Stimulated activated CD4-positive, alpha-beta T cell treated with anti-CD3 and anti-CD28 coated beads, TNF-alpha, amount 100 ng/mL, for 48 hours (primary cell): ENCODE measurements around the gene ENDOD1.
"Not testable (repeated sequence)": the region's sequence is repeated elsewhere in the genome, so short reads cannot be mapped to it uniquely, and the experiment has no call there.

Experiments
- DNase-seq, 3 donors: peaks; one replicate each; pipeline ENCODE4 v3.0.0-alpha.2; 2020; ENCODE audit warnings: low read depth in 3 of 3

Gene ENDOD1, protein sequence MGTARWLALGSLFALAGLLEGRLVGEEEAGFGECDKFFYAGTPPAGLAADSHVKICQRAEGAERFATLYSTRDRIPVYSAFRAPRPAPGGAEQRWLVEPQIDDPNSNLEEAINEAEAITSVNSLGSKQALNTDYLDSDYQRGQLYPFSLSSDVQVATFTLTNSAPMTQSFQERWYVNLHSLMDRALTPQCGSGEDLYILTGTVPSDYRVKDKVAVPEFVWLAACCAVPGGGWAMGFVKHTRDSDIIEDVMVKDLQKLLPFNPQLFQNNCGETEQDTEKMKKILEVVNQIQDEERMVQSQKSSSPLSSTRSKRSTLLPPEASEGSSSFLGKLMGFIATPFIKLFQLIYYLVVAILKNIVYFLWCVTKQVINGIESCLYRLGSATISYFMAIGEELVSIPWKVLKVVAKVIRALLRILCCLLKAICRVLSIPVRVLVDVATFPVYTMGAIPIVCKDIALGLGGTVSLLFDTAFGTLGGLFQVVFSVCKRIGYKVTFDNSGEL

DNA sequence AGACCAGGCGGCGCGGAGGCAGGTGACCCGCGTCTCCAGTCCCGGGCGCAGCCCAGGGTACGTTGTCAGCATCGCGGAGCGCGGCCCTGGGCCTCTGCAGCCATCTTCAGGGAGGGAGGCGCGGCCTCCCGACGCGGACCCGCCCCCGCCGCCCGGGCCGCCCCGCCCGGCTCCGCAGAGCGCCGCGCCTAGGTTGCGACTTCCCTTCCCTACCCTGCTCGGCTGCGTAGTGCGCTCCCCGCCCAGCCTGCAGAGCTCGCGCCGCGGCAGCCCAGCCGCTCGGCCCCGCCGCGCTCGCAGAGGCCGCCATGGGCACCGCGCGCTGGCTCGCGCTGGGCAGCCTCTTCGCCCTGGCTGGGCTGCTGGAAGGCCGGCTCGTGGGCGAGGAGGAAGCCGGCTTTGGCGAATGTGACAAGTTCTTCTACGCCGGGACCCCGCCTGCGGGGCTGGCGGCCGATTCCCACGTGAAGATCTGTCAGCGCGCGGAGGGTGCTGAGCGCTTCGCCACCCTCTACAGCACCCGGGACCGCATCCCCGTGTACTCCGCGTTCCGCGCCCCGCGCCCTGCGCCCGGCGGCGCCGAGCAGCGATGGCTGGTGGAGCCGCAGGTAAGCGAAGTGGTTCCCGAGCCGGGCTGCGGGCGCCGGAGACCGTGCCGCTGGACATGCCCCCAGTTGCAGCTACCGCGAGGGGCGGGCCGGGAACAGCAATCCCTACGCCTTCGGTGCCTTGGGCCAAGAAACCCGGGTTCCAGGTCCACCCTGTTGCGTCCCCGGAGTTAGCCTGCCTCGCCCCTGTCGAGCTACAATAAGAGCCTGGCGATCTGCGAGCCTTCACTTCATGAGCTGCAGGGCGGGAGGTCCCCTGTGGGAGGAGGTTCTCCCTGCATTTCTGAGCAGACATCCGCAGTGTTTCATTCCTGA lies at the start of gene ENDOD1:
Gene ENDOD1 (plus strand): TSS at position 227 of the 923 bp plus-strand sequence. CDS start 82 bp downstream, at position 309.
- DNase-seq: peak; percentile 61 to 74 (median 69)

- no peak for DNase-seq
Measured at GRCh38 chr11:95042239-95042638, 47.4 kb upstream of the ENDOD1 start.

- DNase-seq: no peak
Measured at GRCh38 chr11:95042906-95043305, 46.7 kb upstream of the ENDOD1 start.

DNA sequence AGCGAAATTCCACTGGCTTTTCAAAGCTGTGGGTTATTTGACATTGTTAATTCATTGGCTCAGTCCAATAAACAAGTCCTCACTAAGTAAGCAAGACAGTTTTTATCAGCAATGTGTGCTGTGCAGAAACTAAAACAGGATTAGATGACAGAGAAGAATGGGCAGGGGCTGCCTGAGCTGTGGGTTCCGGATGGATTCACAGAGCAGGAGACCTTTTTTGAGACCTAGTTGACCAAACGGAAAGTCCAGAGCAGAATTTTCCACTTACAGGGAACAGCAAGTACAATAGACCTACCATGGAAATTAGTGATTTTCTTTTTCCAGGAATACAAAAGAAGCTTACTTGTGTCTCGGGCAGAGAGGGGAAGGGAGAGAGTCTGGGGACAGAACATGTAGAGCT lies 45.6 kb upstream of the ENDOD1 start:
- DNase-seq: no peak

DNA sequence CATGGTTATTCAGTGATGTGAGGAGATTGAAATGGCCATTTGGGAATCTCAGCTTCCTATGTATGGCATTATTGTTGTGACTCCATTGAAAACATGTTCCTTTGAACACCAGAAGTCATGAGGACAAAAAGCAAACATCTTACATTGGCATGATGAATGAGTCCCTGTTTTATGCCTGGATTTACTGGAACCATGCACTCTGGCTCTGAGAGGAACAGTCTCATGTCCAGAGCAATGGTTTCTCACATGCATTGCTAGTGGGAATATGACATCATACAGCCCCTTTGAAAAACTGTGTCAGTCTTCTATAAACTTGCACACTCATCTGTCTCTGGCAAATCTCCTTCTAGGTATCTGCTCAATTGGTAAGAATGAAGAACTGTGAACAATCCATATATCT lies 43.8 kb upstream of the ENDOD1 start:
- no peak for DNase-seq

- DNase-seq: not testable (repeated sequence)
Measured at GRCh38 chr11:95049122-95049521, 40.5 kb upstream of the ENDOD1 start, which contains the start of gene KDM4F. KDM4F (plus strand) TSS chr11:95049422.

GRCh38 chr11:95050595-95051202 lies 38.9 kb upstream of the ENDOD1 start:
- DNase-seq: no peak

GRCh38 chr11:95054356-95054755 lies 35.3 kb upstream of the ENDOD1 start:
- DNase-seq: no peak

DNA sequence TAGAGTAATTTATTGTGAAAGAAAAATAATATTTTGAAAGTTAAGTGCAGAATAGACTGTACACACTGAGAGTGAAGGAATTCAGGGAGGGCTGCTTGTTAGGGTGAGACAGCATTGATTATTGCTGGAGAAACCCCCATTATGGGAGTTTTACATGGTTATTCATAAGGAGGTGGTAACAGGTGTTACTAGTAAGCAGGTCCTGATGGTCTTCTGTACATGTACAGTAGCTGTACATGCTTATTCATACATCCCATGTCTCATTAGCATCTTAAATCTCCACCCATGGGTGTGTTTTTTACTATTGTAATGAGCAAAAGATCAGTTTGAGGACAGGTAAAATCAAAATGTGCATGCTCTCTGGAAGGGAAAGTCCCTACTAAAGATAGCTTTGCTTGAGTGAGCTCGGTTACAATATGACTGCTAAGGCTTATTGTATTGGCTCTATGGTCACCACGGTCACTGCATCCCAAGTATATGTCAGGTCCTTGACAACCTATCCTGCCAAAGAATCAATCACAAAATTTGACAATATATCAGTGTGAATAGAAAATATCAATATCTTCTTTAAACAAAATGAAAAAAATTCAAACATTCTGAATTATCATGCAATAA lies 34.3 kb upstream of the ENDOD1 start:
- DNase-seq: no peak

DNA sequence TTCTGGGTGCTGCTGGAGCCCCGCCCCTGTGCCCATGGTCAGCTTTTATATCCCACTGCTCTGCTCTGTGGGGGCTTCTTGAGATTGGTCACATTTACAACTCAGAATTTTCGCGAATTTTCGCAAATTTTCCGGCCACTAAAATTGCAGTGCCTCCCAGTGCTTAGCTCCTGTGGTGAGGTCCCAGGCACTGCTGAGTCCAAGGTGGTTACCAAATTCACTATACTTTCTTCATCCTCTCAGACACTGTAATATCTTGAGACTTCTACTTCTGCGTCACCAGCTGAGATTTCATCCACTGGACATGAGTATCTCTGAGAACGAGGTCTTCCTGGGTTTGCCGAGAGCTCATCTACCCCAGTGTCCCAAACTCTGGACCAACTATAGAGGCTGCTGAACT lies 31.7 kb upstream of the ENDOD1 start:
- DNase-seq: no peak

- no peak for DNase-seq
Measured at GRCh38 chr11:95058621-95059020, 31.0 kb upstream of the ENDOD1 start.

DNA sequence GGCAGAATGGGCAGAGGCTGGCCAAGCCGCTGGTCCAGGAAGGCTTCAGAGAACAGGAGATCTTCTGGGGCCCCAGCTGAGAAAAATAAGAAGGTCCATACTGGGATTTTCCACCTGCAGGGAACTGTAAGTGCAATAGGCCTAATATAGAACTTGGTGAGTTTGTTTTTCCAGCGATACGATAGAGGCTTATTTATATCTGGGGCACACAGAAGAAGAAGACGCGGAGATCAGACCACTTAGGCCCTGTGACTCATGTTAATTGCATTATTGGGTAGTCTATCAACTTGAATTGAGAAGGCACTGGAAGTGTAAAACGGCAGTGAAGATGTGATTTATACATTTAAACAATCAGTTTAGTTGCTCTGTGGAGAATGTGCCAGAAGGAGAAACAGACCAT lies 30.6 kb upstream of the ENDOD1 start:
- DNase-seq: no peak

DNA sequence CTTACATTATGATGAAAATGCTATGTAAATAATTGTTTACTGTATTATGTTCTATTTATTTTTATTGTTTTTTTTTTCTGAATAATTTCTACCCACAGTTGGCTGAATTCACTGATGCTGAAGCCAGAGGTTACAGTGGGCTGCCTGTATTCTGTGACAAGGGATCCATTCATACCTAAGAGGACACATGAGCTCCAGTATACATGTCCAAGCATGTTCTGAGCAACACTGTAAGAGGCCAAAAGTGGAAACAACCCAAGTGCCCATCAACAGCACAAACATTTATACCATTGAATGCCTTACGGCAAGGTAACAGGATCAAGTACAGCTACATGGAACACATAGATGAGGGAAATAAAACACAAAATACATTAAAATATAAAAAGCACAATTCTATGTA lies 24.3 kb upstream of the ENDOD1 start:
- DNase-seq: no peak

GRCh38 chr11:95066716-95067038 lies 23.0 kb upstream of the ENDOD1 start, which contains the start of gene SRSF8:
SRSF8 (plus strand) TSS chr11:95066919; CDS start chr11:95067227, 308 bp downstream.
- DNase-seq: no peak

GRCh38 chr11:95067039-95067840 lies 22.4 kb upstream of the ENDOD1 start:
- DNase-seq: peak; percentile 51 to 67 (median 66)

GRCh38 chr11:95067841-95068219 lies 21.8 kb upstream of the ENDOD1 start:
- peak in 1 of 3 donors; percentile 22 for DNase-seq

- DNase-seq: peak; percentile 33 to 49 (median 34)
Measured at GRCh38 chr11:95068549-95068948, 21.1 kb upstream of the ENDOD1 start.

DNA sequence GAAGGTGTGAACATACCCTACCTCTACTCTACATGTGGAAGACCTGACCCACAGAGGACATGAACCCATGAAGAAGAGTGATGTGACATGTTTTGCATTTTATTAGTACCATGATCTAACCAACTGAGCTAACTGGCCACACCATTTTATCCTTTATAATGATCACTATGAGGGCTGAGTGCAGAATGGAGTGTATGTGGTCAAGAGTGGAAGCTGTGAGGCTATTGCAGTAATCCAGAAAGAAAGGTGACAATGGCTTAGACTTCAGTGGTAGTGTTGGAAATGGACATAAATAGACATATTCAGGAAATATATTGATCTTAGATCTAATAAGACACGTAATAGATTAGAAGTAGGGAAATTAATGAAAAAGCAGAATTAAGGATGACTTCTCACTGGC lies 19.2 kb upstream of the ENDOD1 start:
- no peak for DNase-seq

GRCh38 chr11:95072948-95073347 lies 16.7 kb upstream of the ENDOD1 start:
- no peak for DNase-seq

- DNase-seq: no peak
Measured at GRCh38 chr11:95074792-95075563, 14.7 kb upstream of the ENDOD1 start.
